Activated CD4-positive, alpha-beta memory T cell treated with anti-CD3 and anti-CD28 coated beads, Interleukin-2, amount 10 ng/mL, durations not matched to agents 7 days and 5 days (primary cell): Measurements from ENCODE around the gene RBM24. TPM values are rescaled to one million over a fixed set of nuclear protein-coding genes. Genes with fewer than 3 reads are reported as not detected.

Experiments used
- CTCF ChIA-PET: fragments of 350-600 bp; sonication (Branson Sonifier 250); formaldehyde crosslinking; loops from one replicate; lab custom pipeline; 2021; ENCODE audit warnings: antibody characterized with exemption, inconsistent platforms; lab: Charles Lee
- POLR2A ChIA-PET: fragments of 350-600 bp; sonication (Branson Sonifier 250); formaldehyde crosslinking; loops from one replicate; lab custom pipeline; 2021; ENCODE audit warnings: antibody characterized with exemption; lab: Charles Lee
- DNase-seq: peaks from one replicate; pipeline ENCODE4 v3.0.0-alpha.2; 2020
- H3K27ac Mint-ChIP-seq: one replicate; pipeline ENCODE4 v1.8.0; 2021; ENCODE audit warnings: mild to moderate bottlenecking, mixed read lengths
- H3K27me3 Mint-ChIP-seq: one replicate; pipeline ENCODE4 v1.8.0; 2021; ENCODE audit warnings: mixed read lengths
- H3K36me3 Mint-ChIP-seq: one replicate; pipeline ENCODE4 v1.8.0; 2021; ENCODE audit warnings: low read depth, mixed read lengths
- H3K4me1 Mint-ChIP-seq: one replicate; pipeline ENCODE4 v1.8.0; 2021; ENCODE audit warnings: mixed read lengths
- H3K4me3 Mint-ChIP-seq: one replicate; pipeline ENCODE4 v1.8.0; 2021; ENCODE audit warnings: mild to moderate bottlenecking, mixed read lengths
- H3K9me3 Mint-ChIP-seq: one replicate; pipeline ENCODE4 v1.8.0; 2021; ENCODE audit warnings: mixed read lengths
- total RNA-seq, 2 experiments: library from RNA; stranded (reverse); gene quantifications; one replicate each; pipeline ENCODE4 v1.2.3, GENCODE V29; 2021

The RBM24 gene
- total RNA-seq, 2 experiments from 2014 or later = not detected

DNA sequence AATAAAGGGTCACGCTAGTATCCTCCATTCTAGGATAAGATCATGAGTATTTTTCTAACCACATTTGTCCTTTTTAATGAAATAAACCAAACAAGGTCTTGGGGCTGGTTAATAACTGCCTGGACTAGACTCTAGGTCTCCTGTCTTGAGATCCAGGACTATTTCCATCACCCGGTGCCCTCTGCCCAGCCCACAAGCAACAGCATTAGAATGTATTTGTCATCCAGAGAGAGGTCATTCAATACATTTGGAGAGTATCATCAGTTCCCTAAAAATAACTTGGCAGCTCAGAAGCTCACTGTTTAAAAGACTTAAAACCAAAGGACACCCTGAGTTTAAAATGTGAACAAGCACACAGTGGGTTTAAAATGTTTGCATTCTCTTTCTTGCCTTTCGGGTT lies 4.4 kb upstream of the RBM24 start:
- POLR2A ChIA-PET = no interaction called here
- Mint-ChIP-seq H3K4me1 (peaks cover 5% of the 10 kb centered on the region), H3K9me3 (no peaks in the 10 kb centered on the region), H3K27ac (no peak overlapping the region), H3K36me3 (no peaks in the 10 kb centered on the region), H3K4me3 (no peak overlapping the region), H3K27me3 (peaks cover 33% of the 10 kb centered on the region)
- no peak for DNase-seq
- CTCF ChIA-PET = no interaction called here

DNA sequence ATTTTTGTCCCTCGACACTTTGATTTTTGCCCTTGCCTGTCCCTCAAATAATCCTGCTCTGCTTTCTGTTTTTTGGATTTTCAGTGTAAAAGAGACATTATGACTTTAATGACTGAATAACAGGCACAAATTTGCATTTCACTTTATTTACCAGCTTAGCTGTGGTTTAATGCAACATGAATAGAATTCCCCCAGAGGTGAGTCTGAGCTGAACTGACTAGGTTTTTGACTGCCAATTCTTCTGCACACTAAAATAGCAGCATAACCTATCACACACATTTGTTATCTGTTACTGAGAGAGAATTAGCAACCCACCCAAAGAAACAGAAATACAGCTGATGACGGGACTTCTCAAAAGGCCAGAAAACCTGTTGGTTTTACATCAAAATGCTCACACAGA lies 3.9 kb upstream of the RBM24 start:
- no peaks in the 10 kb centered on the region for H3K9me3 Mint-ChIP-seq
- no peak for DNase-seq
- ChIA-PET POLR2A (no interaction called here), CTCF (no interaction called here)
- no peaks in the 10 kb centered on the region for H3K36me3 Mint-ChIP-seq
- peaks cover 10% of the 10 kb centered on the region for H3K4me1 Mint-ChIP-seq
- no peak overlapping the region for H3K4me3 Mint-ChIP-seq
- H3K27ac Mint-ChIP-seq = no peak overlapping the region
- H3K27me3 Mint-ChIP-seq = peaks cover 38% of the 10 kb centered on the region

DNA sequence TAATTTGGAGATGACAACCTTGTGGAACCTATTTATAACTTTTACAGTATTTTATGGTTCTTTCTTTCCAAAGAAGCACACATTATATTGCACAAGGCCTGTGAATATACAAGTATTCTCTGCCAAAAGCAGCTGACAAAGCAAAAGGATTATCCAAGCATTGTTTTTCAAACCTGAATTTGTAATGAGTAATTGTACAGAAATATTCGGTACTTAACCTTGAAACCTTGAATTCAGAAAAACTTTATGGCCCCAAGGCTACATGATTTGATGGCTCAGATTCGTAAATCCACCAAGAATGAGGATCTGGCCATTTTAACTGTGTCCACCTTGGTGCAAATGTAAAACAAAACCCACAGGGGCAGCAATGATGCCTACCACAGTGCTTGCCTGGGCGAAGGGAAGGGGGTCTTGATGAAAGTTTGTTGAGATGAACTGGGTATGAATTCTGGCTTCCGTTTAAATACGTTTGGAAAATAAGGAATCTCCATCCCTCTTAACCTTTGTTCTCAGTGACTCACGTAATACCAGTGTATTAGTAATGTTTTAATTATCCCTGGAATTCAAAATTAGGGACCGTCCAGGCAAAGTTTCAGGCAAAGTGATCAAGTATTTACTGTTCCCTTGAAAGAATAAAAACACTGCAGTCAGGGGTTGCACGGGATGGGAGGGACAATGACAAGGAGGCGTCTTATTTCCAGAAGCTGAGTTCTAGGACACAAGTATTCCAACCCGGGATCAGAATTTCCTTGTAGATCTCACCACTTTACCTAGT lies 2.7 kb upstream of the RBM24 start:
- Mint-ChIP-seq H3K4me3 (no peak overlapping the region), H3K4me1 (peaks cover 11% of the 10 kb centered on the region), H3K9me3 (no peaks in the 10 kb centered on the region), H3K27me3 (peaks cover 48% of the 10 kb centered on the region), H3K27ac (no peak overlapping the region), H3K36me3 (no peaks in the 10 kb centered on the region)
- DNase-seq = no peak
- ChIA-PET POLR2A (no interaction called here), CTCF (no interaction called here)

DNA sequence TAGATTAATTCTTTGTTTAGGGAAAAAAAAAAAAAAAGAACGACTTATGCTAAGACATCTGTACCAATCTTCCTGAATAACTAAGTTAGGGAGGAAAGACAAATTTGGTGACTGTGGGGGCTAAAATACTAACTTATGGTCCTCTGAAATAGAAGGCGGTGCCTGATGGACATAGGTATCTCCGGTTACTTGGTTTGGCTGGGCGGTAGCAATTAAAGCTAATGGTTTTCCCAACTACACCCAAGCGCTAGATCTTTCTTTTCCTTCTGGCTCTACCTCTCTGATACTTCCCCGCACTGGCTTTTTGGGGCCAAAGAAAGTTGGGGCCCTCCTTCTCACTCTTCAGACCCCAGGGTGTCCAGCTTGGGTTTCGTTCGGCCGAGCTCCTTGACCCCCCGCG lies 1.0 kb upstream of the RBM24 start:
- ChIA-PET POLR2A (no interaction called here), CTCF (interaction anchor here (0.7 kb wide), 1 partner anchor 15 kb away, joined by 3 read pairs; no protein-coding TSS in a partner anchor)
- Mint-ChIP-seq H3K36me3 (no peaks in the 10 kb centered on the region), H3K27me3 (peaks cover 53% of the 10 kb centered on the region), H3K9me3 (no peaks in the 10 kb centered on the region), H3K4me3 (no peak overlapping the region), H3K4me1 (peaks cover 11% of the 10 kb centered on the region), H3K27ac (no peak overlapping the region)
- DNase-seq = no peak

DNA sequence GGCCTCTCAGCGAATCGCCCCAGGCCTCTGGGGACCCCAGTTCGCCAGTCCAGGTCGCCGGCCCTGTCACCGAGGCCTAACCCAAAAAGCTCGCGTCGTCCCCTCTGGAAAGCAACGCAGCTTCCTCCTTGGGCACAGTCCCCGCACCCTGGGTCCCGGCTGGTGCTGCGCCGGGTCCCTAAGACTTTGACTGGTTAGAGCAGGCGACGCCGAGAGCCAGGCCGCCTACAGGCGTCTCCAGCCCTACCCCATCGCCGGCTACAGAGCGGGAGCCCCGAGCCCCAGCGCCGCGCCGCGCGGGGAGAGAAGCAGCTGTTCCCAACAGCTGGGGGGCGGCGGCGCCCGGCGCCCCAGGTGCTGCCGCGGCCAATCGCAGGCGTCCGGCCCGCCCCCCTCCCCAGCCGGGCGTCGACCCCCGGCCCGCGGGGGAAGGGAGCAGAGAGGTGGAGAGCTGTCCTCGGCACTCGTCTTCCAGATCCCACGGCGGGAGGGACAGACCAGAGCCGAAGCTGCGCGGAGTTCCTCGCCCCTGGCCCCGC lies 540 bp upstream of the RBM24 start:
- Mint-ChIP-seq H3K27ac (no peak overlapping the region), H3K36me3 (no peaks in the 10 kb centered on the region), H3K27me3 (peaks cover 56% of the 10 kb centered on the region), H3K4me1 (peaks cover 11% of the 10 kb centered on the region), H3K4me3 (no peak overlapping the region), H3K9me3 (no peaks in the 10 kb centered on the region)
- DNase-seq = no peak
- ChIA-PET POLR2A (no interaction called here), CTCF (interaction anchor here (0.7 kb wide), 1 partner anchor 14 kb away, joined by 3 read pairs; no protein-coding TSS in a partner anchor)

DNA sequence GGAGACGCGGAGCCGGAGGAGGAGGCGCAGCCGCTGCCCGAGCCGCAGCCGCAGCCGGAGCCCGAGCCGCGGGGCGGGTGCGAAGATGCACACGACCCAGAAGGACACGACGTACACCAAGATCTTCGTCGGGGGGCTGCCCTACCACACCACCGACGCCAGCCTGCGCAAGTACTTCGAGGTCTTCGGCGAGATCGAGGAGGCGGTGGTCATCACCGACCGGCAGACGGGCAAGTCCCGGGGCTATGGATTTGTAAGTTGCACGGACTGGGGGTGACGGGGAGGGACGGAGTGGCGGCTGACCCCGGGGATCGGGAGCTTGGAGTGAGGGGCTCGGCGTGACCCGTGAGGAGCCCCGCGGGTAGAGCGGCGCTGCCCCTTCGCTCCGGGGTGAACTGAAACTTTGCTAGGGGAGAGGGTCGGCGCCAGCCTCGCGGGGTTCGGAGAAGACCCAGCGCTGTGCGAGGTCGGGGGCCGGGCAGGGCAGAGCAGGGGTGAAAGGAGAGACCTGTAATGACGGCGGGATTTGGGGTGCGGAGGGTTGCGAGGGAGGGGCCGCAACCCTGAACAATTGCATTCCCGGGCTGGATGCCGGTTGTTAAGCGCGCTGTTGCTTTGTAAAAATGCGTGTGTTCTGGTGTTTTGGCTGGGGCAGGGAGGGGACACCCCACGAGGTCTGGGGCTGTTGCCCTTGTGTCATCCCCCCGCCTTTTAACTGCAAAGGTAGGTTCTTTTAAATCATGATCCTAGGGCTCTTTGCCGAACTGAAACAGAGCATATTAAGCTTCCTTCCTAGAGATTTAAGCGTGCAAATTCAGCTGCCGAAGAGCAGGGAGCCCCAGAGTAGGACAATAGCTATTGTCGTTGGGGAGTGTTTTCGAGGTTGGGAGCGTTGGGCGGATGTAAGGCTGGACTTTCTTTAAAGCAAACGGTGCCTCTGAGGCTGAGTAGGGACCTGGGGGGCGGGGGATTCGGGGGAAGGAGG lies 628 bp downstream of the RBM24 start:
- no peaks in the 10 kb centered on the region for H3K9me3 Mint-ChIP-seq
- peaks cover 11% of the 10 kb centered on the region for H3K4me1 Mint-ChIP-seq
- H3K27me3 Mint-ChIP-seq = peaks cover 58% of the 10 kb centered on the region
- H3K4me3 Mint-ChIP-seq = peak overlapping the region; percentile 34
- H3K36me3 Mint-ChIP-seq = no peaks in the 10 kb centered on the region
- H3K27ac Mint-ChIP-seq = no peak overlapping the region
- ChIA-PET POLR2A (no interaction called here), CTCF (no interaction called here)
- no peak for DNase-seq

DNA sequence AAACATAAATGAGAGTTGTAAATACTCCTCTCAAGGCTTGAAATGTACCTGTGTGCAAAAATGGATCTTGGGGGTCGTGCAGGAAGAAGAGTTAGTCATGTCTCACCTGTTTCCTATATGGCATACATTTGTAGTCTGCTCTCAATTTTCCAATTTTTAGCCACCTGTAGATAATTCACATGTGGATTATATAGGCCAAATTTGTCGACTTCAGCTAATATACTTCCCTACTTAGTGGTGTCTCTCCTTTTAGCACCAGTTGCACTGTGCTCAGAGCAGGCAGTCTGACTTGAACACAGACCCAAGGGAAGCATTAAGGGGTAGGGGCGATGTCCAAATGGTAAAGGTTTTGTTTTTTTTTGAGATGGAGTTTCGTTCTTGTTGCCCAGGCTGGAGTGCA lies 1.9 kb downstream of the RBM24 start:
- no peaks in the 10 kb centered on the region for H3K36me3 Mint-ChIP-seq
- H3K9me3 Mint-ChIP-seq = no peaks in the 10 kb centered on the region
- peaks cover 54% of the 10 kb centered on the region for H3K27me3 Mint-ChIP-seq
- POLR2A ChIA-PET = no interaction called here
- DNase-seq = no peak
- CTCF ChIA-PET = no interaction called here
- H3K4me1 Mint-ChIP-seq = peaks cover 11% of the 10 kb centered on the region
- H3K4me3 Mint-ChIP-seq = no peak overlapping the region
- no peak overlapping the region for H3K27ac Mint-ChIP-seq

DNA sequence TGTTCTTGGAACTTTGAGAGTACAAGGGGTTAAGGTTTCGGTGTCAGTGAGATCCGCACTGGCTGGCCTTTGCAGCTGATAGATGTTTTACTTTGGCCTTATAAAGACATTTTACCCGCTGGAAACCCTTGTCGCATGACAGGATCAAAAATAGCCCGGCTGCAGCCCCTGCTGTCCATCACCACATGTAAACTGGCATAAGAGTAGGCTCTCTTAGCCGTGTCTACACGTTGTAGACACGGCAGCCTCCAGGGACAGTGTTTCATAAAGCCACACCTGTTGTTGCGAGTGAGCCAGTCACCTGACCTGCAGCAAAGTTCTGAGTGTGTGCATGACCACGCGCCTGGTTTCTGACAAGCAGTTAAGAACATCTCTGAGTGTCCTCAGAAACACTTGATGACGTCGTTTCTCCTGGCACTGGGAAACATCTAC lies 8.5 kb downstream of the RBM24 start:
- POLR2A ChIA-PET = no interaction called here
- H3K4me3 Mint-ChIP-seq = no peak overlapping the region
- DNase-seq = no peak
- H3K36me3 Mint-ChIP-seq = no peaks in the 10 kb centered on the region
- H3K4me1 Mint-ChIP-seq = no peaks in the 10 kb centered on the region
- CTCF ChIA-PET = no interaction called here
- peaks cover 19% of the 10 kb centered on the region for H3K27me3 Mint-ChIP-seq
- no peaks in the 10 kb centered on the region for H3K9me3 Mint-ChIP-seq
- no peak overlapping the region for H3K27ac Mint-ChIP-seq

DNA sequence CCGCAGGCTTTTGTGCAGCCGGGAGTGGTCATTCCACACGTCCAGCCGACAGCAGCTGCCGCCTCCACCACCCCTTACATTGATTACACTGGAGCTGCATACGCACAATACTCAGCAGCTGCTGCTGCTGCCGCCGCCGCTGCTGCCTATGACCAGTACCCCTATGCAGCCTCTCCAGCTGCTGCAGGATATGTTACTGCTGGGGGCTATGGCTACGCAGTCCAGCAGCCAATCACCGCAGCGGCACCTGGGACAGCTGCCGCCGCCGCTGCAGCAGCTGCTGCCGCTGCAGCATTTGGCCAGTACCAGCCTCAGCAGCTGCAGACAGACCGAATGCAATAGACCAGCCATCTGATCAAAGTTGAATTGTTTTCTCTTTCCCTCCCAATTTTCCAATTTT lies 10.6 kb downstream of the RBM24 start:
- ChIA-PET POLR2A (no interaction called here), CTCF (no interaction called here)
- Mint-ChIP-seq H3K27ac (no peak overlapping the region), H3K4me3 (no peak overlapping the region), H3K9me3 (no peaks in the 10 kb centered on the region), H3K4me1 (no peaks in the 10 kb centered on the region), H3K36me3 (no peaks in the 10 kb centered on the region), H3K27me3 (peaks cover 7% of the 10 kb centered on the region)
- no peak for DNase-seq

DNA sequence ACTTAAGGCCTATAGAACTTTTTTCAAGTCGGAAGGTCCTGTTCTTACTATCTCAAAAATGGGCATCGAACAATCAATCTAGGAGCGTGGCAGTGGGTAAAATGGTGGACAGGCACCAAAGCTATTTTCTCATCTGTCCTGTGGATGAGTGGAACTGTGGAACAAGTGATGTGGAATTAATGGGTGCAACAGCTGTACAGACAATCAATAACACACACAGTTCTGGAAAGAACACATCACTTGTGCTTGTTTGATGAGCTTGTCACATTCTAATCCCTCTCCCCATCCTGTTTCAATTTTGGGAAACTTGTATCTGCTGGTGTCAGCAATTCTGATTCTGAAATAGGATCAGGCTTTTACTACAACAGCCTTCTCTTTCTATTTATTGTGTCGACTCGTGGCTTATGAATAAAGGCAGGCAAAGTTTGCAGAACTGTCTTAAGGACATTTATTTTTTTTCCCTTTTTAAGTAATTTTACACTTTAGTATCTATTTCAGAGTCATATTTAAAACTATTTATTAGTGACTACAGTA lies 11.5 kb downstream of the RBM24 start:
- Mint-ChIP-seq H3K36me3 (no peaks in the 10 kb centered on the region), H3K4me1 (no peaks in the 10 kb centered on the region), H3K27me3 (peaks cover 8% of the 10 kb centered on the region), H3K4me3 (no peak overlapping the region), H3K9me3 (no peaks in the 10 kb centered on the region), H3K27ac (no peak overlapping the region)
- DNase-seq = no peak
- ChIA-PET POLR2A (no interaction called here), CTCF (no interaction called here)

DNA sequence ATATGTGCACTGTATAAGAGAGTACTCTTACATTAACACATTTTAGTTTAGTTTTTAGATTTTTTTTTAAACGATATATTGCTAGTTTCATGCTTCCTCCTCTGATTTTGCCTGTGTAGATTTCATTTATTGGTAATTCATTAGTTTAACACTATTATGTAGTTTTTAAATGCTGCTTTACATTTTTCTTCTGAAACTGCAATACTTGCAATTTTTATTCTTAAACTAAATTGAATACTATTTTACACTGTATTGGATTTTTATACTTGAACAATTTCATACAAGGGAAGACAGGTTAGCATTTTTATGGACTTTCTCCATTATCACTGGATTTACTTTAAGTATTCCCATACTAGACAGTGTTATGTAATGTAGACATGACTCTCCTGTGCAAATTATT lies 12.2 kb downstream of the RBM24 start:
- Mint-ChIP-seq H3K27ac (no peak overlapping the region), H3K36me3 (no peaks in the 10 kb centered on the region), H3K27me3 (peaks cover 10% of the 10 kb centered on the region), H3K9me3 (no peaks in the 10 kb centered on the region), H3K4me3 (no peak overlapping the region), H3K4me1 (no peaks in the 10 kb centered on the region)
- ChIA-PET CTCF (interaction anchor here (0.6 kb wide), 1 partner anchor 1094 kb away, joined by 3 read pairs; the partner anchor contains the start of gene RNF144B), POLR2A (no interaction called here)
- no peak for DNase-seq

DNA sequence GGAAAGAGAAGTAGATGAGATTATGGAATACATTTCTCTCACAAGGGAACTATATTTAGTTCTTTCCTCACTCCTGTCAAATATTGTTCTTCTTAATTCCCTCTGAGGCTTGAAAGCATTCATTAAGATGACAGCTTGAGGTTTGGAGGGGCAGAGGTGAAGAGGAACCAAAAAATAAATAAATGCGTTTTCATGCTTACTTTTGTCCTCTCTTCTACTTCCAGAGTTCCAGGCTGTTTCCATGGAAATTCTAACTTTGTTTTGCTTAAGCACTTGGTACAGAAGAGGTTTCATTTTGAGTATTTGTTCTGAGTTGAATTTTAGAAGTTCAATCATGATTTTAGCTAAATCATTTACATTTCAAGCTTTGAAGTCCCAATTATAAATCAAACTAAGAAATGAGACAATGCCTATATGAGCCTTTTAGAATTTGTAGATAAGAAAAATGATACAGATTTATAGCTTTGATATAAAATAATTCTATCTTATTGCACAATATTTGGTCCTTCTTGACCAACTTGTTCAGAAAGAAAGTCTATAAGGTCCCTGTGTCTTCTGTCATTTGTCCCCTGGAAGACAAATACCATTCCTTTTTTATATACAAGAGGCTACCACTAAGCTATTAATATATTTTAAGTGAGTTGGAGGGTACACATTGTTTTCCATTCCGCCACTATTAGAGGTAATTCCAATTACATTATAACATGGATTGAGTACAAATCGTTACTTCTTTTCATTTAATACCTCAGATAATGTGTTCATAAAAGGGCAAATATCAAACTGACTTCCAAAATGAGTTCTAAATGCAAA lies 16.3 kb downstream of the RBM24 start:
- no peak overlapping the region for H3K27ac Mint-ChIP-seq
- H3K4me1 Mint-ChIP-seq = no peaks in the 10 kb centered on the region
- H3K4me3 Mint-ChIP-seq = no peak overlapping the region
- peaks cover 4% of the 10 kb centered on the region for H3K27me3 Mint-ChIP-seq
- ChIA-PET CTCF (no interaction called here), POLR2A (no interaction called here)
- H3K9me3 Mint-ChIP-seq = peaks cover 2% of the 10 kb centered on the region
- no peaks in the 10 kb centered on the region for H3K36me3 Mint-ChIP-seq
- no peak for DNase-seq
